ENCODE data around the gene POTEJ.
"Not testable (repeated sequence)": the region's sequence is repeated elsewhere in the genome, so short reads cannot be mapped to it uniquely, and the experiment has no call there.

Gene POTEJ

GRCh38 chr2:130601648-130602302, 9.5 kb upstream of the POTEJ start:
- not testable (repeated sequence) for DNase-seq (ENCODE audit: low read depth, low spot score)

GRCh38 chr2:130608276-130609001, 2.8 kb upstream of the POTEJ start:
- DNase-seq (ENCODE audit: low read depth, low spot score) = not testable (repeated sequence)

GRCh38 chr2:130609002-130609920, 2.0 kb upstream of the POTEJ start:
- DNase-seq (ENCODE audit: low read depth, low spot score) = not testable (repeated sequence)

GRCh38 chr2:130610486-130610885, 754 bp upstream of the POTEJ start:
- DNase-seq (ENCODE audit: low read depth, low spot score) = peak; percentile 11

GRCh38 chr2:130628784-130629475, 17.7 kb downstream of the POTEJ start:
- not testable (repeated sequence) for DNase-seq (ENCODE audit: low read depth, low spot score)

- not testable (repeated sequence) for DNase-seq (ENCODE audit: low read depth, low spot score)
Measured at GRCh38 chr2:130638973-130639372, 27.7 kb downstream of the POTEJ start.

GRCh38 chr2:130641688-130642087, 30.4 kb downstream of the POTEJ start:
- DNase-seq (ENCODE audit: low read depth, low spot score) = not testable (repeated sequence)

GRCh38 chr2:130649285-130649684, 38.0 kb downstream of the POTEJ start:
- not testable (repeated sequence) for DNase-seq (ENCODE audit: low read depth, low spot score)

- DNase-seq (ENCODE audit: low read depth, low spot score) = not testable (repeated sequence)
Measured at GRCh38 chr2:130664506-130664905, 53.3 kb downstream of the POTEJ start.

GRCh38 chr2:130665596-130665995, 54.4 kb downstream of the POTEJ start:
- not testable (repeated sequence) for DNase-seq (ENCODE audit: low read depth, low spot score)

- not testable (repeated sequence) for DNase-seq (ENCODE audit: low read depth, low spot score)
Measured at GRCh38 chr2:130667516-130667915, 56.3 kb downstream of the POTEJ start.

GRCh38 chr2:130670026-130670745, 58.9 kb downstream of the POTEJ start:
- not testable (repeated sequence) for DNase-seq (ENCODE audit: low read depth, low spot score)

- not testable (repeated sequence) for DNase-seq (ENCODE audit: low read depth, low spot score)
Measured at GRCh38 chr2:130692041-130692770, 81.0 kb downstream of the POTEJ start.

GRCh38 chr2:130693474-130693873, 82.2 kb downstream of the POTEJ start:
- peak; percentile 84 for DNase-seq (ENCODE audit: low read depth, low spot score)

GRCh38 chr2:130703250-130703649, 92.0 kb downstream of the POTEJ start:
- not testable (repeated sequence) for DNase-seq (ENCODE audit: low read depth, low spot score)
